Measurements from ENCODE around the gene HOXB1. TPM values are rescaled to one million over a fixed set of nuclear protein-coding genes. Genes with fewer than 3 reads are reported as not detected.

HOXB1 gene
- total RNA-seq, 4 donors from 2014 or later = not detected

DNA sequence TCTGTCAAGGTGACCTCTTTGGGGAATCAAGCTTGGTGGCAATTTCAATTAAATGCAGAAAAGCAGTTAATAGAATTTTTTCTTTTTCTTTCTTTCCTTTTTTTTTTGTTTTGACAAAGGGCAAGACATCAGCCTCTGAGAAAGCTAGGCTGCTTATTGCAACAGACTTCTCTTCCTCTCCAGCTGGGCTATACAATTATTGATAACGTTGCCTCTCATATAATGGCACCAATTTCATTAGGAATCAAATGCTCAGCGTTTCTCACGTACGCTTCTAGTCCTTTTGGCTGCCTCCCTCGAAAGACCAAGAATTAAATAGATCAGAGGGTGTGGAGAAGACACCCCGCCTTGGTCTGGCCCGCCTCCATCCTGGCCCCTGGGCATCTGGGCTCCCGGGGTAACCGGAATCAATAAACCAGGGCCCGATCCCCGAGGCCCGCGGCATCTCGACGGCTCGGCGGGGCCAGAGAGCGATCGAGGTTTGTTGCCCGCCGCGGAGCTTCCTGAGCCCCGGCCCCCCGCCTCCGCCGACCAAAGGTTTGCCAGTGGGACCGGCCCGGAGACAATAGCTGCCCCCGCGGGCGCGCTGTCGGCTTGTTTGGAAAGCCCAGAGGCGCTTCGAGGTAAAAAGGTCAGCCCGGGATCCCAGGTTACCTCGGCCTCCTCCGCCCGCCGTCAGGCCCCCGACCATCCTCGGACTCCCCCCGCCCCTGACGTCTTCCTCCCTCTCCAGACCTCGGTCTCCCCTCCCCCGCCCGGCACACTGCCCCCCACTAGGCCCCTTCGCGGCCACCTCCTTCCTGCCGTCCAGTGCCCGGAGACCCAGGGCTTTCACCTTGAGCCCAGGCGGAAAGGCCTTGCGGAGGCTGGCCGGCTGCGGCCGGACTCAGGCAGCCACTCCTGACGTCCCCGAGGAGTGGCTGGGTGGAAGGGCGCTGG is 3.9 kb downstream of the HOXB1 start:
- Histone ChIP-seq H3K27ac (no peak overlapping the region), H3K36me3 (no peaks in the 10 kb centered on the region), H3K27me3 (peaks cover 23% of the 10 kb centered on the region), H3K4me1 (peaks cover 25% of the 10 kb centered on the region), H3K9me3 (no peaks in the 10 kb centered on the region), H3K4me3 (peak overlapping the region; percentile 27)
- TF ChIP-seq POLR2AphosphoS5 (IDR thresholded peaks at IDR 0.05) (no peak), POLR2A (IDR thresholded peaks at IDR 0.05) (no peak), EP300 (IDR thresholded peaks at IDR 0.05) (no peak)
- TF ChIP-seq, protein P1, sequence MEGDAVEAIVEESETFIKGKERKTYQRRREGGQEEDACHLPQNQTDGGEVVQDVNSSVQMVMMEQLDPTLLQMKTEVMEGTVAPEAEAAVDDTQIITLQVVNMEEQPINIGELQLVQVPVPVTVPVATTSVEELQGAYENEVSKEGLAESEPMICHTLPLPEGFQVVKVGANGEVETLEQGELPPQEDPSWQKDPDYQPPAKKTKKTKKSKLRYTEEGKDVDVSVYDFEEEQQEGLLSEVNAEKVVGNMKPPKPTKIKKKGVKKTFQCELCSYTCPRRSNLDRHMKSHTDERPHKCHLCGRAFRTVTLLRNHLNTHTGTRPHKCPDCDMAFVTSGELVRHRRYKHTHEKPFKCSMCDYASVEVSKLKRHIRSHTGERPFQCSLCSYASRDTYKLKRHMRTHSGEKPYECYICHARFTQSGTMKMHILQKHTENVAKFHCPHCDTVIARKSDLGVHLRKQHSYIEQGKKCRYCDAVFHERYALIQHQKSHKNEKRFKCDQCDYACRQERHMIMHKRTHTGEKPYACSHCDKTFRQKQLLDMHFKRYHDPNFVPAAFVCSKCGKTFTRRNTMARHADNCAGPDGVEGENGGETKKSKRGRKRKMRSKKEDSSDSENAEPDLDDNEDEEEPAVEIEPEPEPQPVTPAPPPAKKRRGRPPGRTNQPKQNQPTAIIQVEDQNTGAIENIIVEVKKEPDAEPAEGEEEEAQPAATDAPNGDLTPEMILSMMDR (IDR thresholded peaks at IDR 0.05) = no peak
- WGBS = 25% methylated on average over 54 of the region's 59 CpGs
- no peak for DNase-seq (ENCODE audit: low spot score in 2 of 2)

DNA sequence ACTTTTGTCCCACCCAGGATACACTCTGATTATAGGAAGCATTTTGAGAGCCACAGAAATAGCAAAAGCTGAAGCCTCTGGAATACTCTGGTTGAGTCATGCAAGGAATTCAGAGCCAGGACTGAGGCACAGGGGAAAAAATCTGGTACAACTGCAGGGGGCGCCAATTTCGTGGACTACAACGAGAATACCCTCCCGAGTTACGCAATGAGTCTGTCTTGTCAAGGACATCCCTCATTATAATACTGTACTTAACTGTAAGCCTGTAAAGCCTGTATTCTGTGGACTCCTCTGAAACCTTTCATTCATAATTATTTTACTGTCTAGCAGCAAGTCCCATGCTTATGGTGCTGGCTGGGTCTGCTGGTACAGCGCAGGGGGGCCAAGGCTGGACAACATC is 7.8 kb downstream of the HOXB1 start:
- H3K4me3 ChIP-seq = no peak overlapping the region
- H3K9me3 ChIP-seq = no peaks in the 10 kb centered on the region
- DNase-seq (ENCODE audit: low spot score in 2 of 2) = no peak
- H3K27me3 ChIP-seq = peaks cover 29% of the 10 kb centered on the region
- no peaks in the 10 kb centered on the region for H3K36me3 ChIP-seq
- no peak overlapping the region for H3K27ac ChIP-seq
- 48% methylated on average over 6 of the region's 6 CpGs for WGBS
- TF ChIP-seq POLR2A (IDR thresholded peaks at IDR 0.05) (no peak), EP300 (IDR thresholded peaks at IDR 0.05) (no peak), POLR2AphosphoS5 (IDR thresholded peaks at IDR 0.05) (no peak)
- peaks cover 9% of the 10 kb centered on the region for H3K4me1 ChIP-seq

- peaks cover 27% of the 10 kb centered on the region for H3K27me3 ChIP-seq
- no peak overlapping the region for H3K27ac ChIP-seq
- DNase-seq (ENCODE audit: low spot score in 2 of 2) = no peak
- peaks cover 8% of the 10 kb centered on the region for H3K4me1 ChIP-seq
- WGBS = 56% methylated on average over 8 of the region's 8 CpGs
- no peaks in the 10 kb centered on the region for H3K36me3 ChIP-seq
- H3K4me3 ChIP-seq = no peak overlapping the region
- TF ChIP-seq, protein P1 (IDR thresholded peaks at IDR 0.05) = no peak
- TF ChIP-seq POLR2A (IDR thresholded peaks at IDR 0.05) (no peak), POLR2AphosphoS5 (IDR thresholded peaks at IDR 0.05) (no peak), EP300 (IDR thresholded peaks at IDR 0.05) (no peak)
- H3K9me3 ChIP-seq = no peaks in the 10 kb centered on the region
Measured at GRCh38 chr17:48522031-48522653, 8.7 kb downstream of the HOXB1 start.

DNA sequence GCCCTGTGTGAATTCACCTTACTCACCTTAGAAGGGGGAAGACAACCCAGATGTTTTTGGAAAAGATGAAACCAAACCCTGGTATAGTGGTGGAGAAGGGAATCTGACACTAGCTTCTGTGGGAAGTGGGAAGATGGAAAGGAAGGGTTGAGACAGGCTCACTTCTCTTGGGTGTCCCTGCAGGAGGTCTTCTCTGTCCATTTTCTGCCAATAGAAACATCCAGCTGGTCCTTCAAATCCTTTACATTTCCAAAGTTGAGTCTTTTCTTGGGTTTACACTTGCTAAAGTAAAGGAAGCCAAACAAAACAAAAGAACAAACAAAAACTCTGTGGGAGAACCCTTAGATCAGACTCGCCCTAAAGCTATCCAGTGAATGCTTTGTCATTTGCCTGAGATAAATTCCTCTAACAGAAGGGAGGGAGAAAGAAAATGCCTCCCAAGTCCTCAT is 10.2 kb downstream of the HOXB1 start:
- Histone ChIP-seq H3K4me3 (no peak overlapping the region), H3K9me3 (no peaks in the 10 kb centered on the region), H3K27me3 (peaks cover 21% of the 10 kb centered on the region), H3K4me1 (no peaks in the 10 kb centered on the region), H3K27ac (no peak overlapping the region), H3K36me3 (no peaks in the 10 kb centered on the region)
- WGBS = 63% methylated on average over 1 of the region's 1 CpG
- DNase-seq (ENCODE audit: low spot score in 2 of 2) = no peak
- TF ChIP-seq POLR2AphosphoS5 (IDR thresholded peaks at IDR 0.05) (no peak), EP300 (IDR thresholded peaks at IDR 0.05) (no peak), POLR2A (IDR thresholded peaks at IDR 0.05) (no peak)
- TF ChIP-seq, protein P1 (IDR thresholded peaks at IDR 0.05) = no peak

DNA sequence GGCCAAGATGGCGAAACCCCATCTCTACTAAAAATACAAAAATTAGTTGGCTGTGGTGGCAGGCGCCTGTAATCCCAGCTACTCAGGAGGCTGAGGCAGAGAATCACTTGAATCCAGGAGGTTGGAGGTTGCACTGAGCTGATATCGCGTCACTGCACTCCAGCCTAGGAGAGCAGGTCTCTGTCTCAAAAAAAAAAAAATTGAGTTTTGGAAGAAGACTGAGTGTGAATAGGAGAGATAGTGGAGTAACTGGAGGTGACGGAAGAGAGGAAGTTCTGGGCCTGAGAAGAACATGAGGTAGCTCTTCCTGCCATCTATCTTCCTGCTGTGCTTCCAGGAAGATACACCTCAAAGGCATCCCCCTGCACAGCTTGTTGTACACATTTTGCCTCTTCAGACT is 11.4 kb downstream of the HOXB1 start:
- WGBS = 78% methylated on average over 5 of the region's 5 CpGs
- TF ChIP-seq EP300 (IDR thresholded peaks at IDR 0.05) (no peak), POLR2A (IDR thresholded peaks at IDR 0.05) (no peak), POLR2AphosphoS5 (IDR thresholded peaks at IDR 0.05) (no peak)
- TF ChIP-seq, protein P1 (IDR thresholded peaks at IDR 0.05) = no peak
- H3K4me1 ChIP-seq = no peaks in the 10 kb centered on the region
- H3K4me3 ChIP-seq = no peak overlapping the region
- no peaks in the 10 kb centered on the region for H3K9me3 ChIP-seq
- no peak for DNase-seq (ENCODE audit: low spot score in 2 of 2)
- H3K27ac ChIP-seq = no peak overlapping the region
- no peaks in the 10 kb centered on the region for H3K36me3 ChIP-seq
- peaks cover 15% of the 10 kb centered on the region for H3K27me3 ChIP-seq

Measured in suprapubic skin (tissue), 4 donors.